GM20431 (cell line): ENCODE measurements around the gene GREM2.

Source experiments
- in situ Hi-C: fragments of 300-500 bp; cut with MseI, MboI; formaldehyde crosslinking; loops from one replicate; pipeline ENCODE4 v1.15.0; 2020; ENCODE audit warnings: low sequenced_read_pairs; ENCODE audit not compliant: unreplicated experiment

The GREM2 gene

GRCh38 chr1:240506176-240506575 lies 105.8 kb downstream of the GREM2 start:
- in situ Hi-C loops: no loop called here

DNA sequence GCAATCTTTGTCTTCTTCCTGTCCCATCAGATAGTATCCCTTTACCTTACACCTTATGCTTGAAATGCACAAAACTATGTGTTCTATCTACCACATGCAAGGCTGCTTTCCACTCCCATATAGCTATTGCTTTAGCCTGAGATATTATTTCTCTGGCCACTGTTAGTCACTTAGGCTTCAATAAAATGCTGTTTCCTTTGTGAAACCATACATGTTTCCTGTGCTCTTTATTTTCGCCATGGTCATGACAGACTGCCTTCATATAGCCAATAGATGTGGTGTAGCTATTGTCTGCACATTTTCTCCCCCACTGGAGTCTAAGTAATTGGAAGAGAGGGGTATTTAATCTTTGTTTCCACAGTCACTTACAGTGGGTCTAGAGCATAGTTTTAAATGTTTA lies 108.4 kb downstream of the GREM2 start:
- in situ Hi-C loops: no loop called here

GRCh38 chr1:240503036-240503435 lies 108.9 kb downstream of the GREM2 start:
- in situ Hi-C loops: no loop called here

- in situ Hi-C loops: no loop called here
Measured at GRCh38 chr1:240501115-240501514, 110.8 kb downstream of the GREM2 start.

DNA sequence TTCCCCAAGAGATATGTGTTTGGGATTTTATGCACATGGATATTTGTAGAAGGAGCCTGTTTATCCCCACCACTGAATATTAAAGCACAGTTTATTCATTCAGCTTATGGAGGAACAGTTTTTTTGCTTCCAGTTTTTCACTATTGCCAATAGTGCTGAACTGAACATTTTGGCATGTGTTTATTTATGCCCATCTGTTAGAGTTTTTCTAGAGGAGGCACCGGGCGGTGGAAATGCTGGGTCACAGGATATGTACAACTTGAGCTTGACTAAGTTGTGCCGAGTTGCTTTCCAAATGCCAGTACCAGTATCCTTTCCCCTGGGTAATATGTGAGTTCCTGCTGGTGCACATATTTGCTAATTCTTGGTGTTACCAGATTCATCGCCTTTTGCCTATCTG lies 111.3 kb downstream of the GREM2 start:
- in situ Hi-C loops: no loop called here

- in situ Hi-C loops: no loop called here
Measured at GRCh38 chr1:240499012-240499411, 112.9 kb downstream of the GREM2 start.

GRCh38 chr1:240498335-240498734 lies 113.6 kb downstream of the GREM2 start:
- in situ Hi-C loops: no loop called here

DNA sequence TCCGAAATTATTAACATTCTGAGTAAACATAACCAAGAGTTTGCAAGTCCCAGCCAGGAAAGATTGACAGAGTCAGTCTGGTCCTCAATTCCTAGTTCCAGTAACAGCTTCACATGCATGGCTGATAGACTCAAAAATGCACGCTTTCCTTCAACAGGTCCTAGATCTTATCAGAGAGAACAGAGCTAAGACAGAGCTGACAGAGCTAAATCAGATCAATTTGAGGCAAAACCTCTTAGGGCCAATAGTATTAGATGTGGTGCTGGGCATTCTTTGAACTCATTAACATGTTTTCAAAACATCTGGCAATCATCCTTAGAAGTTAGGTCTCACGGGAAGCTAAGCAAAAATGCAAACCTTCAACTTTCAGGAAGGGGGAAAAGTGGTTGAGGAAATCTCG lies 114.0 kb downstream of the GREM2 start:
- in situ Hi-C loops: no loop called here

GRCh38 chr1:240496941-240497340 lies 115.0 kb downstream of the GREM2 start:
- in situ Hi-C loops: no loop called here

DNA sequence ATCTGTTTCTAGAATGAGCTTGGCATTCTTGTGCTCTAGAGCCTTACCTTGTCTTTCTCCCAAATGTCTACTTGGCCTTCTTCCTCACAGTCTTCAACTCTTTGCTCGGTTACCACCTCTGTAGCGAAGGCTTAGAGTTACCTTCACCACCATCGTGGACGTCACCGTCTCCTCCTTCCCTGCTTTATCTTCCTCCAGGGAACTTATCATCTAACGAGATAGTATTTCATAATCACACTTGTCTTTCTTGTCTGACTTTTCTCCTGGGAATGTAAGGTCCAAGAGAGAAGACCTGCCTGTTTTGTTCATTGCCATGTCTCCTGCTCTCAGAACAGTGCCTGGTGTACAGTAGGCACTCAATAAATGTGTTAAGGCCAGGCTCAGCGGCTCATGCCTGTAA lies 115.6 kb downstream of the GREM2 start:
- in situ Hi-C loops: no loop called here

GRCh38 chr1:240495601-240496000 lies 116.4 kb downstream of the GREM2 start:
- in situ Hi-C loops: no loop called here

DNA sequence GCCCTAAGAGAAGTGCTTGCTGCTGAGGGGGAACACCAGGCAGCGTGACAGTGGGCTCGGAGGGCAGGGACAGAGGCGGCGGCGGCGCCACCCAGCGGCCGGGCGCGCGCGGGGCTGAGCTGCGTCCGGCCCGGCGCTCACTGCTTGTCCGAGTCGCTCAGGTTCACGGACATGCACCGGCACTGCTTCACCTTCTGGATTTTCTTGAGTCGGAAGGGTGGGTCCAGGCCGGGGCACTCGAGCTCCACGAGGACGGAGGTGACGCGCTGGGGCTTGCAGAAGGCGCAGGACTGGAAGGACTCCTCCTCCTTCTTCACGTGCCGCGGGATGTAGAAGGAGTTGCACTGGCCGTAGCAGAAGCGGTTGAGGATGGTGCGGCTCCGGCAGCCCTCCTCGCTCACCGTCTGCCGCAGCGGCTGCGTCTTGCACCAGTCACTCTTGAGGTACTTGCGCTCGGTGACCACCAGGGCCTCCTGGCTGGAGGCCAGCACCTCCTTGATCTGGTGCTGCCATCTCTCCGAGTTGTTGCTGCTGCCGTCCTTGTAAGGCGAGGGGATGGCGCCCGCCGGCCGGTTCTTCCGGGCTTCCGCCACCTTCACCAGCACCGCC lies 119.0 kb downstream of the GREM2 start:
- in situ Hi-C loops: no loop called here

GRCh38 chr1:240491796-240492195 lies 120.2 kb downstream of the GREM2 start:
- in situ Hi-C loops: no loop called here

GRCh38 chr1:240491156-240491555 lies 120.8 kb downstream of the GREM2 start:
- in situ Hi-C loops: no loop called here

GRCh38 chr1:240487493-240487892 lies 124.5 kb downstream of the GREM2 start:
- in situ Hi-C loops: no loop called here

DNA sequence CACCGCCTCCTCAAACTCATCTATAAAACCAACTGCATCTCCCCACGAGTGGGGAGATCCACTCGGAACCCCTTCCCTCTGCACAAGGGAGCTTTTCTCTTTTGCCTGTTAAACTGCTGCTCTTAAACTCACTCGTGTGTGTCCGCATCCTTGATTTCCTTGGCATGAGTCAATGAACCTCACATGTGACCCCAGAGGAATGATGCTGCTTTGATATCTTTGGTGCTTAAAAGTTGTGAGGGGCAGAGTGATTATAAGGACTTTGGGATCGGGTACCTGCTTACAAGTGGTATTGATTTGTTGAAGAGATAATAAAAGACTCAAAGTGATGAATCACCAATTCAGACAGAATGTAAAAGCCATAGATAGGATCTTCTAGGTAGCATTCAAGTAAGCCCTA lies 125.3 kb downstream of the GREM2 start:
- in situ Hi-C loops: no loop called here

DNA sequence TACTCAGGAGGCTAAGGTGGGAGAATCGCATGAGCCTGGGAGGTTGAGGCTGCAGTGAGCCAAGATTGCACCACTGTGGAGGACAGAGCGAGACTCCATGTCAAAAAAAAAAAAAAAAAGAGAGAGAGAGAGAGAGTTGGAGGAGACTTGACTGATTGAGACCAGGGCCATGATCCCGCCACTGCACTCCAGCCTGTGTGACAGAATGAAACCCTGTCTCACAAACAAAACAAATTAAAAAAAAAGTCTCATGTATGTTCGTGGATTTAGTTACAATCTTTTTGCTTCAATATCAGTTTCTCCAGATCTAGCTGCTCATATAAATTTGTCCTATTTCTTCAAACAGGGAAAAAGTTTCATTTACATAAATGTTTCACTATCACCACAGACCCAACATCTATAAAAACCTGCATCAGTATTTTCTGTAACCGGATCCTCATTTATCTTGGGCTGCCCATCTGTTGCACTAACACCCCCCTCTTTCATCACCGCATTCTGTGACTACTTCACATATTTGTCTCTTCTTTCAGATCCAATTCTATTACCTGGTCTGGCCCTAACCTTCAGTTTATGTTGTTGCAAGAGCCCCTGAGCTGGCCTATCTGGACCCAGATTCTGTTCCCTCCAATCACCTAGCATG lies 127.0 kb downstream of the GREM2 start:
- in situ Hi-C loops: no loop called here

- in situ Hi-C loops: no loop called here
Measured at GRCh38 chr1:240478536-240478935, 133.4 kb downstream of the GREM2 start.

- in situ Hi-C loops: no loop called here
Measured at GRCh38 chr1:240475832-240476231, 136.1 kb downstream of the GREM2 start.

GRCh38 chr1:240474133-240474614 lies 137.8 kb downstream of the GREM2 start:
- in situ Hi-C loops: no loop called here

DNA sequence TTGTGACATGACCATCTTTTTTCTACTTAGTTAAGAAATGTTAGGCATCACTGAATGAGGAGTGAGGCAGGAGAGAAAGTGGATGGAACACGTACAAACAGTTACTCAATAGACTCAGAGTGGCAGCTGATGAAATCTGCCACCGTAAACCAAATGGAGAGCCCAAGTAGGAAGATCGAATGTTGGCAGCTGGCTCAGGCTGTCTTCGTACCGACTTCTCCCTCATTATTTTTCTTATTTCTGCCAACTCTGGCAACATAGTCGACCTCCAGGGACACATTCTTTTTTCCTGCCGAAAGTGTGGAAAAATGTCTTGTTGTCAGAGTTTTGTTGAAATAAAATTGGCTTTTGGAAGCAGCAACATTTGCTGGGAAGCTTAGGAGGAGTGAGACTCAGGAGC lies 143.3 kb downstream of the GREM2 start:
- in situ Hi-C loops: no loop called here

- in situ Hi-C loops: no loop called here
Measured at GRCh38 chr1:240467895-240468294, 144.1 kb downstream of the GREM2 start.
